HG03575 (cell line): ENCODE data around the gene TMEM130.

ENCODE experiments used
- ATAC-seq: cut with Tn5 transposase; IDR thresholded peaks from one replicate; pipeline ENCODE4 v1.9.1; 2021; ENCODE audit not compliant: unreplicated experiment, insufficient number of reproducible peaks, low FRiP score; ENCODE audit errors: extremely low read depth

Gene TMEM130, protein sequence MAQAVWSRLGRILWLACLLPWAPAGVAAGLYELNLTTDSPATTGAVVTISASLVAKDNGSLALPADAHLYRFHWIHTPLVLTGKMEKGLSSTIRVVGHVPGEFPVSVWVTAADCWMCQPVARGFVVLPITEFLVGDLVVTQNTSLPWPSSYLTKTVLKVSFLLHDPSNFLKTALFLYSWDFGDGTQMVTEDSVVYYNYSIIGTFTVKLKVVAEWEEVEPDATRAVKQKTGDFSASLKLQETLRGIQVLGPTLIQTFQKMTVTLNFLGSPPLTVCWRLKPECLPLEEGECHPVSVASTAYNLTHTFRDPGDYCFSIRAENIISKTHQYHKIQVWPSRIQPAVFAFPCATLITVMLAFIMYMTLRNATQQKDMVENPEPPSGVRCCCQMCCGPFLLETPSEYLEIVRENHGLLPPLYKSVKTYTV

DNA sequence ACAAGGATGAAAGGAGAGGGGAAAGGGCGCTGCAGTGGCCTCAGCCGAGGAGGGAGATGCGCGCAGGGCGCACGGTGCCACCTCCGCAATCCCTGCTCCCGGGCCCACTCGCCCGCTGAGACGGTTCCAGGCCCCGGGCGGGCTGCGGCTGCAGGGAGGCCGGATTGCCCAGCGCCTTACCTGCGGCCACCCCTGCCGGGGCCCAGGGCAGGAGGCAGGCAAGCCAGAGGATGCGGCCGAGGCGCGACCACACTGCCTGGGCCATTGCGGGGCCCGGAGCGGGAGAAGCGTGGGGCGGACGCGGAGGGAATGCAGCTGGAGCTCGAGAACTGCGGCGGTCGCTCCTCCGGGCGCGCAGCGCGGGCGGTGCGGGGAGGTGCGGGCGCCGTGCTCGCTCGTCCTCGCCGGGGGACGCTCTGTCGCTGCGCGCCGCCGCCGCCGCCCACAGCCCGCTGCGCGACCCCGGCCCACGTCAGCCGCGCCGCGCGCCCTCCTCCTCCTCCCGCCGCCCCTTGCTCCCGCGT, at the start of gene TMEM130:
TMEM130 (minus strand) TSS at position 418 of the 524 bp plus-strand sequence; CDS start at position 265, 153 bp downstream.
- ATAC-seq = no peak

DNA sequence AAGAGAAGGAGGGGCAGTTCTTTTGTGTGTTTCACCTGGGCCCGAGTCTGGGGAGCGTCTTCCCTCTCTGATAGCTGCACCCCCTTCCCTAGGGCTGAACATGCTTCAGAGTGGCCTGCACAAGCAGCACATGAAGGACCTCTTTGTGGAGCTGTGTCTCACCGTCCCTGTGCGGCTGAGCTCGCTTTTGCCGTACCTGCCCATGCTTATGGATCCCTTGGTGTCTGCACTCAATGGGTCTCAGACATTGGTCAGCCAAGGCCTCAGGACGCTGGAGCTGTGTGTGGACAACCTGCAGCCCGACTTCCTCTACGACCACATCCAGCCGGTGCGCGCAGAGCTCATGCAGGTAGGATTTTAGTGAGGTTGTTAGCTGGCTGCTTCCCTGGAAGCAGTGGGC, 47.5 kb upstream of the TMEM130 start:
- no peak for ATAC-seq

DNA sequence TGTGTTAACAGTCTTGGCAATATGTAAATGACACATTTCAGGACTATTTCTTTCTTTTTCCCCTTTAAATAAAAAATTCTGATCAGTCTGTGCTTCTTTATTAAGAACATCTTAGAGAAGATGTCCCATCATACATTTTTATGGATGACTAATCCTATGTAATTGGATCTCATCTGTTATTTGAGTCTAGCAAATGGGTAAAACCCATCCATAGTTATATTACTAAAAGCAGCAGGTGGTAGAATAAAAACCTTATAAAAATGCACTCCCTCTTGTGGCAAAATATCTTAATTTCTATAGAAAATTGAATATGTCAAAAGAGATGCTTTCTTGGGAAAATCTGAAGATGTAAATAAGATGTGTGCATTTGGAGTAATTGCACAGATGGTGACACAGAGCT, 43.8 kb upstream of the TMEM130 start:
- ATAC-seq = no peak

DNA sequence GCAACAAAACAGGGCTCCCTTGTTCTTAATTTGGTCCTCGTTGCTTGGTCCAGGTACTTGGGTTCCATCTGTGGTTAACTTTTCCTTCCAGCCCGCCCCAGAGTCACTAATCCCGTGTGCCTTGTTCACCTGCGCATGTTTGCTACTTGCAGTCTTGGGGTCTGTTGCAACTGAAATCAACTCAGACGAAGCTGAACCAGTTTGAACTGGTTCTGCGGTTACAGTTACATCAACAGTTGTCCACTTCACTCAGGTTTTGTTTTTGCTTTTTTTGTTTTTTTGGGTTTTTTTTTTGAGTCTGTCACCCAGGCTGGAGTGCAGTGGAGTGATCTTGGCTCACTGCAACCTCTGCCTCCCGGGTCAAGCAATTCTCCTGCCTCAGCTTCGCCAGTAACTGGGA, 43.2 kb upstream of the TMEM130 start:
- ATAC-seq = no peak

DNA sequence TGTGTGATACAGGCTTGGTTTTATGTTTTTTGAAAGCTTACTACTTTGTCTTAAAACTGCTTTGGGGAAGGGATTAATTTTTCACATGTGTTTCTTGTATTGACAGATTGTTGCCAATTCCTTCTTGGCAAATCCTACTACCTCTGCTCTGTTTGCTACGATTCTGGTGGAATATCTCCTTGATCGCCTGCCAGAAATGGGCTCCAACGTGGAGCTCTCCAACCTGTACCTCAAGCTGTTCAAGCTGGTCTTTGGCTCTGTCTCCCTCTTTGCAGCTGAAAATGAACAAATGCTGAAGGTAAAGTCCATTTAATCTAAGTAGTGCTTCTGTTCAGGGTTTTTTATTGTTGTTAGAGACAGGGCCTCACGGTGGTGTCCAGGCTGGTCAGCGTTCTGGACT, 42.1 kb upstream of the TMEM130 start:
- ATAC-seq = no peak

DNA sequence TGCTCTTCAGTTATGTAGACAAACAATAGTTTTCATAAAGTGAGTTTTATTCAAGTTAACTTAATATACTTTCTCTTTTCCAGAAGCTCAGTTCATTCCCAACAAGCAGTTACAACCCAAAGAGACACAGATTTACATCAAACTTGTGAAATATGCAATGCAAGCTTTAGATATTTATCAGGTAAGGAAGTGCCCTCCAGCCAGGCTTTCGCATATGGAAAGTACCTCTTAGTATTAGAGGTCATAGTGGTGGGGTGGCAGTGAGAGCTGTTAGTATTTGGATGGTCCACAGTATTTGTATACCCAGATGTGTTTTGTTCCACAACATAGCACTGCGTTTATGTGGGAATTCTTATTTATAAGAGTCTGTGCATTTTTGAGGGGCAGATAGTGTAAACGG, 40.6 kb upstream of the TMEM130 start:
- no peak for ATAC-seq

DNA sequence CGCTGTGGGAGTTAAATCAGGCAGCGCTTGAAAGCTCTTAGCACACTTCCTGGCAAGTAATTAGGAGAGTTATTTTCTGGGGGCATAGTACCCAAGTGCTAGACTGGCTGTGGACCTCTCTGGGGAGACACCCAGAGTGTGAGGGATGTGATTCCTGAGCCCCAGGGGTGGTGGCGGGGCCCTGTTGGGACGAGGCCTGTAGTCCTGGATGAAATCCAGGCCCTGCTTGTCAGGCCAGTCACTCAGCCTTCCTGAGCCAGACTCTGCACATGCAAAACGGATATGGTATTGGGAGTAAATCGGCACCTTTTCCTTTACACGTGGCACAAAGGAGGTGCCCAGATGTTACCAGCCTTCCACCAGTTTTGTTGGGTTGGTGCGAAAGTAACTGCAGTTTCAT, 39.7 kb upstream of the TMEM130 start:
- no peak for ATAC-seq

DNA sequence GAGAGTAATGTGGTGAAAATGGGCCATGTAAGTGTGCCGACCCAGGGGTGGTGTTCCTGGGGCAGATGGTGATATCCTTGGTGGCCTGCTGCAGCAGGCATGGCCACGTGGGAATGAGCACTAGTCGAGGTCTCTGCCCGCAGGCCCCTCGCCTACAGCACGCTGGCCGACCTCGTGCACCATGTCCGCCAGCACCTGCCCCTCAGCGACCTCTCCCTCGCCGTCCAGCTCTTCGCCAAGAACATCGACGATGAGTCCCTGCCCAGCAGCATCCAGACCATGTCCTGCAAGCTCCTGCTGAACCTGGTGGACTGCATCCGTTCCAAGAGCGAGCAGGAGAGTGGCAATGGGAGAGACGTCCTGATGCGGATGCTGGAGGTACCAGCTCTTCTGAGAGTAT, 38.8 kb upstream of the TMEM130 start:
- ATAC-seq = no peak

DNA sequence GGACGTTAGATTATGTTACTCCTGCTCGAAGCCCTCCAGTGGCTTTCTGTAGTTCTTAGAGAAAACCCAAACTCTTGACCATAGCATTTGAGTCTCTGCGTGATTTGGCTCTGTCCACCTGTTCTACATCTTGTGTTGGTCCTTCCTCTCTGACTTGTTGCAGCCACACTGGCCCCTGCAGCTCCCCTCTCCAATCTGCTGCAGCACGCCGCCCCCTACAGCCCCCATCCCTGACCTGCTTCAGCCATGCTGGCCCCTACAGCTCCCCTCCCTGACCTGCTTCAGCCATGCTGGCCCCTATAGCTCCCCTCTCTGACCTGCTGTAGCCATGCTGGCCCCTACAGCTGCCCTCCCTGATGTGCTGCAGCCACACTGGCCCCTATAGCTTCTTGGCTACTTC, 37.8 kb upstream of the TMEM130 start:
- ATAC-seq = no peak

DNA sequence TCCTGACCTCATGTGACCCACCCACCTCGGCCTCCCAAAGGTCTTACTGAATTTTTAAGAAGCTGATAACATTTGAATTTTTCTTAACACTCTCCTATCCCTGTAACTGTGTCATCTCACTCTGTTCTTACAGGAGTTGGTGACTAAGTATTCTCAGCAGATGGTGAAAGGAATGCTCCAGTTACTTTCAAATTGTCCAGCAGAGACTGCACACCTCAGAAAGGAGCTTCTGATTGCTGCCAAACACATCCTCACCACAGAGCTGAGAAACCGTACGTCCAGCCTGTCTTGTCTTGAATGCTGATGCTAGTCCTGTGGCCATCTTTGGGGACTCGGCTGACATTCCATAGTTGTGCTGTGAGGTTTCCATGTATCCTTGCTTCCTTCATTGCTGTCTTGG, 33.4 kb upstream of the TMEM130 start:
- no peak for ATAC-seq

DNA sequence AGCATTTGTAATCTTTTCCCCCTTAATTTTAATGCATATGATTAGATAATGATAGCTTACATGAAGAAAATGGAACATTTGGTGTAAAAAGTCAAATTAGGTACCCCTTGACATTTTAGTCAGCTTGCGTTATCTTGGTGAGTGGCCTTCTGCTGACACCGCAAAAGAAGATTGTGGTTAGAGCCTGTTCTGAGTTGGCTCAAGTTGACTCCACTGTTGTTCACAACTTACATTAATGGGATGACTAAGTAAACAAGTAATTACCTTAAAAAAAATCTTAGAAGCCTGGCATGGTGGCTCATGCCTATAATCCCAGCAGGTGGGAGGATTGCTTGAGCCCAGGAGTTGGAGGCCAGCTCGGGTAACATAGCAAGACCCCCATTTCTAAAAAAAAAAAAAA, 32.7 kb upstream of the TMEM130 start:
- no peak for ATAC-seq

DNA sequence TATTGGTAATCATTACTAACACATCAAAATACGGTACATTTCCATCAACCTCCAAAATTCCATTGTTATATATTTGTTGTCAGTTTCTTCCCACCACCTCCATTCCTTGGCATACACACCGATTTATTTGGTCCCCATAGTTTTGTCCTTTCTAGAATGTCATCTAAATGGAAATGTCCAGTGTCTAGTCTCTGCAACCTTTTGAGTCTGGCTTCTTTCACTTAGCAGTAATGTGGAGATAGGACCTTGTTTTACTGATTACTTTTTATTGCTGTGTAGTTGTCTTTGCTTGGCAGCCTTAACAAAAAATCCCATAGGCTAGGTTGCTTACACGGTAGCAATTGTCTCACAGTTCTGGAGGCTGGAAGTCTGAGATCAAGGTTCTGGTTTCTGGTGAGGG, 31.0 kb upstream of the TMEM130 start:
- ATAC-seq = no peak

DNA sequence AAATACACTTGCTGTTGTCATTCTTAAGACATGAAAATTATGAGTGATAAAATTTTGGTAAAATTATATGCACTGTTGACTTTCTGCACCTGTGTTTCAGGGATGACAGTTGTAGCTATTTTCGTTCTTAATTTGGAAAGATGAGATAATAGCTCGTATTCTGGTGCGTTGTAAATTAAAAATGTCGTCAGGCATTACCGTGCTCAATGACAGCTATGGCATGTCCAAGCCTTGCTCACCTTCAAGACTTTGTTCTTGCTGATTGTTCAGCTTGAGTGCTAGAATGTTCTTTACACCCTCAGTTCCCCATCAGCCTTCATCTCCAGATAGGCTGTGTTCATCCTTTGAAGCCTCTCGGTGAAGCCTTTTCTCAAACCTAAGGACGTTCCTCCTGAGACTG, 30.0 kb upstream of the TMEM130 start:
- ATAC-seq = no peak

DNA sequence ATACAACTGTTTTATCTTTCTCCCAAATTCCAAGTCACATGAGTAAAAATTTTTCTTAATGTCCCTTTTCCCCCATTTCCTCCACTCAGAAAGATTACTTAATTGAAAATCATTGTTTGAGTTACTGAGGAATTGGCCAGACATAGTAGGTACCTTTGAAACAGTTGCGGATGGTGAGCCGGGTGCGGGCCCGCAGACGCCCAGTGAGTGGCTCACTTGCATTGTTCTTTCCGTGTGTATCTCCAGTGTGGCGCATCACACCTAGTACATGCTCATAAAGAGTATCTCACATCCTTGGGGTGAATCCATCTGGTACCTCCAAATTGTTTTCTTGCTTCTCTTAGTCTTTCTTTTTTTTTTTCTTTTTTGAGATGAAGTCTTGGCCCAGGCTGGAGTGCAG, 22.8 kb upstream of the TMEM130 start:
- no peak for ATAC-seq

DNA sequence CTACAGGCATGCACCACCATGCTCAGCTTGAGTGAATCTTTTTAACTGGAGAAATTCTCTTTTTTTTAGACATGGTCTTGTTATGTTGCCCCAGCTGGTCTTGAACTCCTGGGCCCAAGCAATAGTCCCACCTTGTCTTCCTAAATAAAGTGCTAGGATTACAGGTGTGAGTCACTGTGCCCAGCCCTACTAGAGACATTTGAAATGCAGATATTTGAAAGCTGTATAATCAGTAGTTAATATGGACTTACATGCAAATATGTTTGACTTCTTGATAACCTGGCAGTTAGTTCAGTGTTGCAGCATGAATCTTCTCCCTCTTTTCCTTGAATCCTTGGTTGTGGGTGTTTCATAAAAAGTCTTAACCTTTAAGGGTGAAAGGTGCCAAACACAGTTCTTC, 17.2 kb upstream of the TMEM130 start:
- ATAC-seq = no peak

DNA sequence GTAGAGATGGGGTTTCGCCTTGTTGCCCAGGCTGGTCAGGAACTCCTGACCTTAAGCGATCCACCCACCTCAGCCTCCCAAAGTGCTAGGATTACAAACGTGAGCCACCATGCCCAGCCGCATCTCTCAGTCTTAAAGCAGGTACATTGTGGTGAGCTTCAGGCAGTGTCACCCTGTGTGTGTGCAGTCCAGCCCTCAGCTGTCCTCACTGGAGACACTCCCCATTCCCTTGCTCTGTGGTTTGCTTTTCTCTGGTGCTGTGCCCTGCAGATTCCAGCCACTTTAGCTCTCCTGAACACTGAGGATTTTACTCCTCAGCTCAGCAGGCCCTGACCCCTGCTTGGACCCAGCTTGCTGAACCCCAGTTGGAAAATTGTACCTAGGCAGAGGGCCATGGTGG, 14.6 kb upstream of the TMEM130 start:
- ATAC-seq = no peak

DNA sequence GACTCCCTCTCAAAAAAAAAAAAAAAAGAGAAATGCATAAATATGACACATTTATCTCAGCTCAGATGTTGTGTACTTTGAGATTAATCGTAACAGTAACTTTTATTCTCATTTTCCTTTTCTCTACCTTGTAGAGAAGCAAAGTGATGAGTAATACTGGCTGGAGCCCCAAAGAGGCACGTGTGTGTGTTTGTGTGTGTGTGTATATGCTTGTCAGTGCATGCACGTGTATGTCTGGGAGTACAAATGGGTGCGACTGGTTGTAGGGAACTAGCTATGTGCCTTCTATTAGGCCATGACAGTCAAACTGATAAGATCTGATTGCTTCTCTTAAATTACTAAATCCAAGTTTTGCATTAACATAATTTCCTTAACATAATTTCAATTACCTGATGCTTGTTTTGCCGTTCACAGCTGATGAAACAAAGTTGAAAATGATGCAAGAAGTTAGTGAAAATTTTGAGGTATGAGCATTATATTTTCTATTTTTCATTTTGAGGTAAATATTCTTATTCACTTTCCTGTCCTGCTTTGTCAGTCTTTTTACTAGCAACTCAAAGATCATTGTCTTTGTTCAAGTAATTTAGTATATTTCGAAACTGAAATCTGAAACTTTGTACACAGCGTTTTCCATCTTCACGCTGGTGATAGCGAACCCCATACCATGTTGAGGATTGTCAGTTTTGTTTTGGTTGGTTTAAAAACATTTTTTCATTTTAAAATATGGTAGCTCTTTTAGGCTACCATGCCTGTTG, 11.9 kb upstream of the TMEM130 start:
- ATAC-seq = no peak

DNA sequence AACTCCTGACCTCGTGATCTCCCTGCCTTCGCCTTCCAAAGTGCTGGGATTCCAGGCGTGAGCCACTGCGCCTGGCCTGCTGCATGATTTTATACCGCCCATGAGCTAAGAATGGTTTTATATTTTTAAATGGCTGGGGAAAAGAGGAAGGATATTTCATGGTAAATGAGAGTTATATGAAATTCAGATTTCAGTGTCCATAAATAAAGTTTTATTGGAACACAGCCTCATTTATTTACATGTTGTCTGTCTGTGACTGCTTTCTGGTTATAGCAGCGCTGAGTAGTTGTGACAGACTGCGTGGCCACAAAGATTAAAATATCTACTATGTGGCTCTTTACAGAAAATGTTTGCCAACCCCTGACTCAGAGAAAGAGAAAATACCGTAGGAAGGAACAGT, 10.7 kb upstream of the TMEM130 start:
- no peak for ATAC-seq

DNA sequence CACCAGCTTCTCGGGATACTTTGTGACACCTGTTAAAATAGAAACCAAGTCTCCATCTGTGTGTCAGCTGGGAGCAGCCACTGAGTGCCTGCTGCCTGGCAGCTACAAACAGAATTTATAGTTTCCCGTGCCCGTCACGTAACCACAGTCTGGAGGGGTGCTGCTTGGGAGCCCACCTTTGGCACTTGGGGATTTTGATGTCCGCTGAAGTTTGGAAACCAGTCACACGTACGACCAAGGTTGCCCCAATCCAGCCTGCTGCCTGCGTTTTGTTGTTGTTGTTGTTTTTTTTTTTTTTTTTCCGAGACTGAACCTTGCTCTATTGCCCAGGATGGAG, 10.1 kb upstream of the TMEM130 start:
- no peak for ATAC-seq

DNA sequence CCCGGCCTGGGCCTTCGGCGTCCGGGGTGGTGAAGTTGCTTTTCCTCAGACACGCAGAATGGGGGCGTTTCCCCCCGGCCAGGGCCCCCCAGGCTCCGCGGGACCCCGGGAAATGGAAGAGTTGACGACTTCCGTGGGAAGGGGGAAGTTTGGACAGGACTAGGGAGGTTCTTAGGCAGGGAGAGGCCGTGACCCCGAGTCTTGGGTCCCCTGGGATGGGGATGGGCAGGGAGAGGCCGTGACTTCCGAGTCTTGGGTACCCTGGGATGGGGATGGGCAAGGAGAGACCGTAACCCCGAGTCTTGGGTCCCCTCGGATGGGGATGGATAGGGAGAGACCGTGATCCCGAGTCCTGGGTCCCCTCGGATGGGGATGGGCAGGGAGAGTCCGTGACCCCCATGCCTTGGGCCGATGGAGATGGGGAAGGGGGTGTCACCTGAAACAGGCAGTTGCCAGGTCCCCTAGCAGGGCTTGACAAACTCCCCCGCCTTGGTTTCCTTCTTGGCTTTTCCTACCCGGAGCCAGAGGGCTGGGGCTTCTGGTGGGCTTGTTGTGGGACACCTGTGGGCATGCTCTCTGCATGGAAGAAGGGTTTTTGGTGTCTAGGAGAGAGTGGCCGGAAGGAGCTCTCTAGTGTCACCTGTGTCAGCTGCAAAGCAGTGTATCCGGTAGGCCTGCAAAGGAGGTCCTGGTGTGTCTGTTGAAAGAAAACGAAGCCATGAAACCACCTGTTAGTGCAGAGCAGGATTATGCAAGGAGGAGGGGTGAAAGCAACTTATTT, 9.6 kb upstream of the TMEM130 start:
- ATAC-seq = peak; percentile 81
